Measurements from ENCODE around the gene TVP23C. TPM values are rescaled to one million over a fixed set of nuclear protein-coding genes. Genes with fewer than 3 reads are reported as not detected.

TVP23C gene
- total and polyA plus RNA-seq, 9 of the 15 experiments (the other 6 are each of a cell fraction or from before 2014, with no cell fraction given): 5.7 to 16.8 (median 8.2) TPM

DNA sequence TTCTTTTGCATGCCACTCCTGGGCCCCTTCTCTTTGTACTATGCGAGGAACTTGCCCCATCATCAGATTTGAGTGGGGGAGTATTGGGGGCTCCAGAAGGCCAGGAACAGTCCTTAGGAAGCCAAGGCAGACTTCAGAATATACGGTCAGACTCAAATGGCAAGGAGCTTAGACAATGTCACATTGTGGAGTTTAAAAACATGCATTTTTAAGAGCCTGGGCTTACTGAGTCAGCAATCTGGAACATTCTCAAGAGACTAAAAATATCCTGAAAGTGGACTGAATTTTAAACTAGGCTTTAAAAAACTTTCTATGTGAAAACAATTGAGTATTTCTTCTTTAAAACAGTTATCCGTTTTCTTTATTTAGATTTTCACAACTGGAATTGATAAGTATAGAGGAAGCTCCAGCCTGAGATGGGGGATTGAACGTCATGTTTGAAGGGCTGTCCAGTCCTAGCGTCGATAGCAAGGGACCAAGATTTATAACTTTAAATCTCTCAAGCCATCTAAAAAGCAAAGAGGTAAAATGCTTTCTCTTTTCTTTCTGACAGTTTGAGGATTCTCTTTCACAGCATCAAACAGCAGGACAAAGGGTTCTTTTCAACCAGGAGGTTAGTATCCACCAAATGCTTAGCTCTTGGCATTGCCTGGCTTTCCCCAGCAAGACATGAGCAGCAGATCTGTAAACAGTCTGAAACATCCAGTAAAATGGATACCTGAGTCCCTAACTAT lies 50.1 kb downstream of the TVP23C start:
- H2AFZ ChIP-seq (ENCODE audit: low read depth, low read length): no peak overlapping the region
- H3K4me1 ChIP-seq (replicated peaks in 1 of 2; ENCODE audit: control insufficient read depth in 2 of 2, insufficient read depth in 2 of 2, low read length in 2 of 2): no peaks in the 10 kb centered on the region
- ATAC-seq (no peak), DNase-seq (ENCODE audit: extremely low read depth in 1 of 4, low spot score in 3 of 4) (no peak), FAIRE-seq (no peak)
- H3K36me3 ChIP-seq (ENCODE audit: control insufficient read depth, insufficient read depth, low read length): peaks cover 10% of the 10 kb centered on the region; the same call in 2 of the 3 replicates
- ChIA-PET CTCF (ENCODE audit: low intra/inter-chr PET ratio) (no interaction called here), POLR2A (interaction anchor here (0.7 kb wide), 1 partner anchor 96 kb away, joined by 3 read pairs; no protein-coding TSS in a partner anchor)
- no peak overlapping the region for H3K27ac ChIP-seq (ENCODE audit: extremely low read depth, low read depth, low read length)
- H3K79me2 ChIP-seq (ENCODE audit: control insufficient read depth, insufficient read depth, low read length): no peaks in the 10 kb centered on the region
- WGBS (ENCODE audit: insufficient coverage, low coverage, missing lambda C conversion rate): 78% methylated on average over 5 of the region's 6 CpGs
- H3K9me3 ChIP-seq (replicated peaks; ENCODE audit: control insufficient read depth, insufficient read depth, low read depth, low read length): no peaks in the 10 kb centered on the region
- H4K20me1 ChIP-seq (replicated peaks; ENCODE audit: control insufficient read depth, insufficient read depth, low read length): no peaks in the 10 kb centered on the region
- no peak overlapping the region for H3K9ac ChIP-seq (ENCODE audit: insufficient read depth in 1 of 2, low read depth in 2 of 2, low read length in 2 of 2)
- in situ Hi-C loops (cut with MboI): no loop called here
- H3K9me1 ChIP-seq (ENCODE audit: control insufficient read depth, insufficient read depth, low read length): no peaks in the 10 kb centered on the region
- intact Hi-C loops (cut with micrococcal nuclease): no loop called here
- H3K27me3 ChIP-seq (ENCODE audit: control insufficient read depth in 2 of 2, insufficient read depth in 2 of 2, low read length in 2 of 2): no peaks in the 10 kb centered on the region
- no peak overlapping the region for H3K4me3 ChIP-seq
- no TSS peak for BruUV-seq (replicated peaks)
- no peak overlapping the region for H3K4me2 ChIP-seq (ENCODE audit: insufficient read depth, low read length)
- TF ChIP-seq HSF4 (CRISPR knock-in tag; IDR thresholded peaks at IDR 0.05; ENCODE audit: borderline replicate concordance) (no peak), MTA3 (IDR thresholded peaks at IDR 0.05; ENCODE audit: borderline replicate concordance) (no peak), SRSF3 (IDR thresholded peaks at IDR 0.05; ENCODE audit: insufficient read depth, low read length) (no peak), ZSCAN29 (IDR thresholded peaks at IDR 0.05) (no peak), RBFOX2 (IDR thresholded peaks at IDR 0.05; ENCODE audit: low read depth, low read length) (no peak), STAG1 (CRISPR knock-in tag; IDR thresholded peaks at IDR 0.05; ENCODE audit: borderline replicate concordance) (no peak), GABPB1 (CRISPR knock-in tag; IDR thresholded peaks at IDR 0.05) (no peak), POLR2B (IDR thresholded peaks at IDR 0.05; ENCODE audit: low read depth, partially characterized antibody) (no peak)
- TF ChIP-seq, protein P1, sequence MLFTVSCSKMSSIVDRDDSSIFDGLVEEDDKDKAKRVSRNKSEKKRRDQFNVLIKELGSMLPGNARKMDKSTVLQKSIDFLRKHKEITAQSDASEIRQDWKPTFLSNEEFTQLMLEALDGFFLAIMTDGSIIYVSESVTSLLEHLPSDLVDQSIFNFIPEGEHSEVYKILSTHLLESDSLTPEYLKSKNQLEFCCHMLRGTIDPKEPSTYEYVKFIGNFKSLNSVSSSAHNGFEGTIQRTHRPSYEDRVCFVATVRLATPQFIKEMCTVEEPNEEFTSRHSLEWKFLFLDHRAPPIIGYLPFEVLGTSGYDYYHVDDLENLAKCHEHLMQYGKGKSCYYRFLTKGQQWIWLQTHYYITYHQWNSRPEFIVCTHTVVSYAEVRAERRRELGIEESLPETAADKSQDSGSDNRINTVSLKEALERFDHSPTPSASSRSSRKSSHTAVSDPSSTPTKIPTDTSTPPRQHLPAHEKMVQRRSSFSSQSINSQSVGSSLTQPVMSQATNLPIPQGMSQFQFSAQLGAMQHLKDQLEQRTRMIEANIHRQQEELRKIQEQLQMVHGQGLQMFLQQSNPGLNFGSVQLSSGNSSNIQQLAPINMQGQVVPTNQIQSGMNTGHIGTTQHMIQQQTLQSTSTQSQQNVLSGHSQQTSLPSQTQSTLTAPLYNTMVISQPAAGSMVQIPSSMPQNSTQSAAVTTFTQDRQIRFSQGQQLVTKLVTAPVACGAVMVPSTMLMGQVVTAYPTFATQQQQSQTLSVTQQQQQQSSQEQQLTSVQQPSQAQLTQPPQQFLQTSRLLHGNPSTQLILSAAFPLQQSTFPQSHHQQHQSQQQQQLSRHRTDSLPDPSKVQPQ (CRISPR knock-in tag; IDR thresholded peaks at IDR 0.05; ENCODE audit: borderline replicate concordance): no peak
- TF ChIP-seq, protein P2, sequence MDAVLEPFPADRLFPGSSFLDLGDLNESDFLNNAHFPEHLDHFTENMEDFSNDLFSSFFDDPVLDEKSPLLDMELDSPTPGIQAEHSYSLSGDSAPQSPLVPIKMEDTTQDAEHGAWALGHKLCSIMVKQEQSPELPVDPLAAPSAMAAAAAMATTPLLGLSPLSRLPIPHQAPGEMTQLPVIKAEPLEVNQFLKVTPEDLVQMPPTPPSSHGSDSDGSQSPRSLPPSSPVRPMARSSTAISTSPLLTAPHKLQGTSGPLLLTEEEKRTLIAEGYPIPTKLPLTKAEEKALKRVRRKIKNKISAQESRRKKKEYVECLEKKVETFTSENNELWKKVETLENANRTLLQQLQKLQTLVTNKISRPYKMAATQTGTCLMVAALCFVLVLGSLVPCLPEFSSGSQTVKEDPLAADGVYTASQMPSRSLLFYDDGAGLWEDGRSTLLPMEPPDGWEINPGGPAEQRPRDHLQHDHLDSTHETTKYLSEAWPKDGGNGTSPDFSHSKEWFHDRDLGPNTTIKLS (IDR thresholded peaks at IDR 0.05; ENCODE audit: borderline replicate concordance, low read depth): no peak
- TF ChIP-seq, protein P3, sequence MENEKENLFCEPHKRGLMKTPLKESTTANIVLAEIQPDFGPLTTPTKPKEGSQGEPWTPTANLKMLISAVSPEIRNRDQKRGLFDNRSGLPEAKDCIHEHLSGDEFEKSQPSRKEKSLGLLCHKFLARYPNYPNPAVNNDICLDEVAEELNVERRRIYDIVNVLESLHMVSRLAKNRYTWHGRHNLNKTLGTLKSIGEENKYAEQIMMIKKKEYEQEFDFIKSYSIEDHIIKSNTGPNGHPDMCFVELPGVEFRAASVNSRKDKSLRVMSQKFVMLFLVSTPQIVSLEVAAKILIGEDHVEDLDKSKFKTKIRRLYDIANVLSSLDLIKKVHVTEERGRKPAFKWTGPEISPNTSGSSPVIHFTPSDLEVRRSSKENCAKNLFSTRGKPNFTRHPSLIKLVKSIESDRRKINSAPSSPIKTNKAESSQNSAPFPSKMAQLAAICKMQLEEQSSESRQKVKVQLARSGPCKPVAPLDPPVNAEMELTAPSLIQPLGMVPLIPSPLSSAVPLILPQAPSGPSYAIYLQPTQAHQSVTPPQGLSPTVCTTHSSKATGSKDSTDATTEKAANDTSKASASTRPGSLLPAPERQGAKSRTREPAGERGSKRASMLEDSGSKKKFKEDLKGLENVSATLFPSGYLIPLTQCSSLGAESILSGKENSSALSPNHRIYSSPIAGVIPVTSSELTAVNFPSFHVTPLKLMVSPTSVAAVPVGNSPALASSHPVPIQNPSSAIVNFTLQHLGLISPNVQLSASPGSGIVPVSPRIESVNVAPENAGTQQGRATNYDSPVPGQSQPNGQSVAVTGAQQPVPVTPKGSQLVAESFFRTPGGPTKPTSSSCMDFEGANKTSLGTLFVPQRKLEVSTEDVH (IDR thresholded peaks at IDR 0.05; ENCODE audit: low read depth, partially characterized antibody): no peak
- TF ChIP-seq, protein P4, sequence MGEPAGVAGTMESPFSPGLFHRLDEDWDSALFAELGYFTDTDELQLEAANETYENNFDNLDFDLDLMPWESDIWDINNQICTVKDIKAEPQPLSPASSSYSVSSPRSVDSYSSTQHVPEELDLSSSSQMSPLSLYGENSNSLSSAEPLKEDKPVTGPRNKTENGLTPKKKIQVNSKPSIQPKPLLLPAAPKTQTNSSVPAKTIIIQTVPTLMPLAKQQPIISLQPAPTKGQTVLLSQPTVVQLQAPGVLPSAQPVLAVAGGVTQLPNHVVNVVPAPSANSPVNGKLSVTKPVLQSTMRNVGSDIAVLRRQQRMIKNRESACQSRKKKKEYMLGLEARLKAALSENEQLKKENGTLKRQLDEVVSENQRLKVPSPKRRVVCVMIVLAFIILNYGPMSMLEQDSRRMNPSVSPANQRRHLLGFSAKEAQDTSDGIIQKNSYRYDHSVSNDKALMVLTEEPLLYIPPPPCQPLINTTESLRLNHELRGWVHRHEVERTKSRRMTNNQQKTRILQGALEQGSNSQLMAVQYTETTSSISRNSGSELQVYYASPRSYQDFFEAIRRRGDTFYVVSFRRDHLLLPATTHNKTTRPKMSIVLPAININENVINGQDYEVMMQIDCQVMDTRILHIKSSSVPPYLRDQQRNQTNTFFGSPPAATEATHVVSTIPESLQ (CRISPR knock-in tag; IDR thresholded peaks at IDR 0.05): no peak

All from K562 (cell line).